ENCODE measurements around the gene LRRC37A2. TPM values are rescaled to one million over a fixed set of nuclear protein-coding genes. Genes with fewer than 3 reads are reported as not detected.
"Not testable (repeated sequence)": the region's sequence is repeated elsewhere in the genome, so short reads cannot be mapped to it uniquely, and the experiment has no call there.

LRRC37A2 gene
- total and polyA plus RNA-seq, 2 of the 8 experiments (the other 6 are each of a cell fraction or from before 2014, with no cell fraction given) = 4.7 to 10.7 TPM

DNA sequence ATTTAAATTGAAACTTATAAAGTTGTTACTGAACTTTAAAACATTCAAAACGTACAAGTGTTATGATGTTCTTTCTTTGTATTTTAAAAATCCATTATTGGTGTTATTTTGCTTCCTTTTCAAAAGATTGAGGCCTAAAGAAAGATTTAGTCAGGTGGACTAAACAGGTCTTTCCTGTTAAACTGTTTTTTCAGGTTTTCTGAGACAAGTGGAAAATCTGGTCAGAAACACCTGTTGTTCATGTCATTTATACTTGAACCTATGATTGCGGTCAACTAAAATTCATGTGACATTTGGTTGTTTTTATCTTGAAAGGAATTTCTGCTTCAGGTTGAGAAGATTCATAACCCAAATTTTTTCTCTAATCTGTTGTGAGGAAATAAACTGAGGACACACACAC, 31.0 kb upstream of the LRRC37A2 start:
- H4K5ac ChIP-seq (ENCODE audit: insufficient read length, low read depth, low read length); H3K56ac ChIP-seq (replicated peaks; ENCODE audit: insufficient read length, low read depth, low read length); H4K91ac ChIP-seq (replicated peaks; ENCODE audit: insufficient read length, low read length); H3K4me1 ChIP-seq (replicated peaks in 1 of 4; ENCODE audit: control insufficient read depth in 3 of 4, insufficient read depth in 4 of 4, low read length in 3 of 4); H3K27ac ChIP-seq (ENCODE audit: low read depth, low read length); H2AK5ac ChIP-seq (ENCODE audit: low read depth, low read length); H3K36me3 ChIP-seq (ENCODE audit: control insufficient read depth in 2 of 4, insufficient read depth in 4 of 4, low read length in 3 of 4); H3K4me2 ChIP-seq (ENCODE audit: insufficient read depth in 1 of 2, low read depth in 2 of 2, low read length in 2 of 2); H3K23ac ChIP-seq (ENCODE audit: insufficient read length); POLR2A ChIA-PET (ENCODE audit: partially characterized antibody); H3K14ac ChIP-seq (ENCODE audit: insufficient read length); CTCF ChIA-PET (ENCODE audit: partially characterized antibody); H3K9ac ChIP-seq (replicated peaks in 1 of 4; ENCODE audit: extremely low read depth in 1 of 4, low read depth in 3 of 4, low read length in 3 of 4); H2BK5ac ChIP-seq (ENCODE audit: low read depth, low read length); H3K4me3 ChIP-seq (ENCODE audit: extremely low read depth in 1 of 4, insufficient read depth in 2 of 4, low read depth in 3 of 4, low read length in 4 of 4); H2AFZ ChIP-seq (ENCODE audit: low read length); H3K23me2 ChIP-seq (ENCODE audit: low read depth, low read length); DNase-seq (ENCODE audit: low read depth in 1 of 2, low spot score in 2 of 2); H3K79me2 ChIP-seq (ENCODE audit: control insufficient read depth in 1 of 2, insufficient read depth in 2 of 2, low read length in 2 of 2); H3K9me3 ChIP-seq (ENCODE audit: insufficient read depth in 2 of 2, low read depth in 1 of 2, low read length in 1 of 2); H4K8ac ChIP-seq (ENCODE audit: extremely low read depth, insufficient read depth, low read length); H3K79me1 ChIP-seq (ENCODE audit: low read depth, low read length); H3K4ac ChIP-seq (replicated peaks; ENCODE audit: insufficient read length, low read depth, low read length); H2BK120ac ChIP-seq (replicated peaks; ENCODE audit: low read depth, low read length); FAIRE-seq; H2BK20ac ChIP-seq (ENCODE audit: low read length); H2BK15ac ChIP-seq (ENCODE audit: low read length); H3K27me3 ChIP-seq (replicated peaks in 1 of 4; ENCODE audit: control insufficient read depth in 3 of 4, extremely low read depth in 1 of 4, insufficient read depth in 3 of 4, low read length in 3 of 4); H3K18ac ChIP-seq (ENCODE audit: extremely low read depth, low read length); H4K20me1 ChIP-seq (replicated peaks in 1 of 2; ENCODE audit: control insufficient read depth in 1 of 2, insufficient read depth in 2 of 2, low read length in 2 of 2); H2BK12ac ChIP-seq (ENCODE audit: low read depth, low read length): not testable (repeated sequence)
- no CpG with 5 or more reads among the region's 2 CpGs for WGBS, 2 experiments (ENCODE audit: extremely low coverage in 1 of 2, insufficient coverage in 1 of 2, insufficient read length in 1 of 2, insufficient replicate concordance in 2 of 2, low coverage in 1 of 2, low lambda C conversion rate in 2 of 2, missing lambda C conversion rate in 1 of 2)

- FAIRE-seq; H2BK120ac ChIP-seq (replicated peaks; ENCODE audit: low read depth, low read length); H4K91ac ChIP-seq (replicated peaks; ENCODE audit: insufficient read length, low read length); H3K9ac ChIP-seq (replicated peaks in 1 of 4; ENCODE audit: extremely low read depth in 1 of 4, low read depth in 3 of 4, low read length in 3 of 4); POLR2A ChIA-PET (ENCODE audit: partially characterized antibody); H3K14ac ChIP-seq (ENCODE audit: insufficient read length); H3K4me3 ChIP-seq (ENCODE audit: extremely low read depth in 1 of 4, insufficient read depth in 2 of 4, low read depth in 3 of 4, low read length in 4 of 4); H3K23ac ChIP-seq (ENCODE audit: insufficient read length); H2BK20ac ChIP-seq (ENCODE audit: low read length); H4K20me1 ChIP-seq (replicated peaks in 1 of 2; ENCODE audit: control insufficient read depth in 1 of 2, insufficient read depth in 2 of 2, low read length in 2 of 2); H3K23me2 ChIP-seq (ENCODE audit: low read depth, low read length); H2AK5ac ChIP-seq (ENCODE audit: low read depth, low read length); DNase-seq (ENCODE audit: low read depth in 1 of 2, low spot score in 2 of 2); H3K4me2 ChIP-seq (ENCODE audit: insufficient read depth in 1 of 2, low read depth in 2 of 2, low read length in 2 of 2); H3K79me1 ChIP-seq (ENCODE audit: low read depth, low read length); H3K18ac ChIP-seq (ENCODE audit: extremely low read depth, low read length); H2BK12ac ChIP-seq (ENCODE audit: low read depth, low read length); H2BK15ac ChIP-seq (ENCODE audit: low read length); H4K5ac ChIP-seq (ENCODE audit: insufficient read length, low read depth, low read length); H3K27ac ChIP-seq (ENCODE audit: low read depth, low read length); H3K9me3 ChIP-seq (ENCODE audit: insufficient read depth in 2 of 2, low read depth in 1 of 2, low read length in 1 of 2); H3K4ac ChIP-seq (replicated peaks; ENCODE audit: insufficient read length, low read depth, low read length); H2BK5ac ChIP-seq (ENCODE audit: low read depth, low read length); H3K27me3 ChIP-seq (replicated peaks in 1 of 4; ENCODE audit: control insufficient read depth in 3 of 4, extremely low read depth in 1 of 4, insufficient read depth in 3 of 4, low read length in 3 of 4); H4K8ac ChIP-seq (ENCODE audit: extremely low read depth, insufficient read depth, low read length); H3K4me1 ChIP-seq (replicated peaks in 1 of 4; ENCODE audit: control insufficient read depth in 3 of 4, insufficient read depth in 4 of 4, low read length in 3 of 4); CTCF ChIA-PET (ENCODE audit: partially characterized antibody); H3K56ac ChIP-seq (replicated peaks; ENCODE audit: insufficient read length, low read depth, low read length); H3K36me3 ChIP-seq (ENCODE audit: control insufficient read depth in 2 of 4, insufficient read depth in 4 of 4, low read length in 3 of 4); H2AFZ ChIP-seq (ENCODE audit: low read length): not testable (repeated sequence)
- peaks cover 0 to 21% of the 10 kb centered on the region in 2 experiments; a peak in 2 of 4 replicates for H3K79me2 ChIP-seq (ENCODE audit: control insufficient read depth in 1 of 2, insufficient read depth in 2 of 2, low read length in 2 of 2)
- 97% methylated on average over 12 of the region's 16 CpGs; no CpG with 5 or more reads in 1 of the 2 experiments for WGBS, 2 experiments (ENCODE audit: extremely low coverage in 1 of 2, insufficient coverage in 1 of 2, insufficient read length in 1 of 2, insufficient replicate concordance in 2 of 2, low coverage in 1 of 2, low lambda C conversion rate in 2 of 2, missing lambda C conversion rate in 1 of 2)
These were observed 20.2 kb upstream of the LRRC37A2 start for GRCh38 chr17:46492021-46492420.
